ENCODE data around the gene MKLN1.

MKLN1 gene

GRCh38 chr7:131372554-131372953 is 44.9 kb downstream of the MKLN1 start:
- Histone ChIP-seq H3K4me3 (ENCODE audit: low read depth, low read length, poor library complexity, severe bottlenecking) (no peak overlapping the region), H3K9me2 (ENCODE audit: low read depth, low read length) (no peaks in the 10 kb centered on the region; the same call in 1 of the 2 replicates), H3K9ac (ENCODE audit: low read length) (no peak overlapping the region), H3K4me1 (ENCODE audit: insufficient read depth, low read length, severe bottlenecking) (peaks cover 32% of the 10 kb centered on the region), H3K79me2 (ENCODE audit: insufficient read depth, low read length) (peaks cover 89% of the 10 kb centered on the region), H3K9me3 (ENCODE audit: low read length) (no peaks in the 10 kb centered on the region), H3F3A (ENCODE audit: insufficient read depth, low read length) (no peaks in the 10 kb centered on the region), H3K27me3 (ENCODE audit: insufficient read depth, low read length) (no peaks in the 10 kb centered on the region), H3K36me3 (ENCODE audit: insufficient read depth, low read length) (peaks cover 8% of the 10 kb centered on the region), H3K27ac (ENCODE audit: low read depth, low read length, poor library complexity, severe bottlenecking) (no peak overlapping the region), H4K20me1 (ENCODE audit: insufficient read depth, low read length) (no peaks in the 10 kb centered on the region), H3K4me2 (ENCODE audit: low read length) (no peak overlapping the region), H2AFZ (ENCODE audit: low read length) (no peak overlapping the region)
- TF ChIP-seq CTCF (IDR thresholded peaks at IDR 0.05; ENCODE audit: low read length), result no peak

DNA sequence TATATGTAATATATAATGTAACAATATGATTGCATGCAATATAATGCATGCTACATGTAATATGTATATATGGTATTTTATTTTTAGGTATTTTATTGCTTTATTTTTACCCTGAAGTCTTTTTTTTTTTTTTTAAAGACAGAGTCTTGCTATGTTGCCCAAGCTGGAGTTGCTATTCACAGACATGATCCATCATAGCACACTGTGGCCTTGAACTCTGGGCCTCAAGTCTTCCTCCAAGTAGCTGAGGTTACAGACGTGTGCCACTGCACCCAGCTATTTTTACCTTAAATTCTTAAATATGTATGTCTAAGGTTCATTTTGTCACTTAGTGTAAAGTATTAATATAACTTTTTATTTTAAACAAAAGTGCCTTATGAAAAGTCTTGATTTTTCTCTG is 47.1 kb downstream of the MKLN1 start:
- Histone ChIP-seq H3K79me2 (ENCODE audit: insufficient read depth, low read length) (peaks cover 69% of the 10 kb centered on the region), H4K20me1 (ENCODE audit: insufficient read depth, low read length) (no peaks in the 10 kb centered on the region)

DNA sequence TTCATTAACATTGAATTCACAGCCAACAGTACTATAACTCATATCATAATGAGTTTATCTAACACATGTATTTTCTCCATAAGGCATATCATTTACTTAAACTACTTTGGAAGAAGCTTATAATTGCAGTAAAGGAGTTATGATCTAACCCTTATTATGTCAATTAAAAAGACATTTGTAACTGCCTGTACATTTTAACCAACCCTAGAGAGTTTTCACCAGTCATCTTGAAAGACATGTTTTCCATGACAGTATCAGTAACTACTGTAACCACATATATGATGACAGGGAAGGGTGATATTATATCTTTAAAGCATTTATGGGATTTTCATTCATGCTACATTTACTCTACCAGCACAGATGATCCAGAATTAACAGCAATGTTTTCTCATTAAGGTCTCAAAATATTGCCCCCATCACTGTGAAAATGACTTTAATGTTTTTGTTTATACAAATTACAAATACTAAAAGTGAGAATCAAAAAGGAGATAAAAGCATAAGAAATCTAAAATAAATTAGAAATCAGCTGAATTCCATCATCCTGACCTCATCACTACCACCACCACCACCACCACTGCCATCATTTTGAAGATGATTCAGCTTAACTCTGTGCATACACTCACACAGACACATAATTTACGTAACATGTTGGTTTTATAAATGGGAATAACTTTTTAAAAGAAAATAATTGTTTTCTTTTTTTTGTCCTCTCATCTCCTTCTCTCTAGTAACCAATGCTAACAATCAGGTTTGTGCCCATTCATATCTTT is 53.6 kb downstream of the MKLN1 start:
- TF ChIP-seq EZH2 (IDR thresholded peaks at IDR 0.05; ENCODE audit: borderline replicate concordance, low read length), result no peak
- TF ChIP-seq CTCF (IDR thresholded peaks at IDR 0.05; ENCODE audit: low read length), result no peak
- Histone ChIP-seq H3K4me3 (ENCODE audit: low read depth, low read length, poor library complexity, severe bottlenecking) (no peak overlapping the region), H3K9me3 (ENCODE audit: low read length) (no peaks in the 10 kb centered on the region), H4K20me1 (ENCODE audit: insufficient read depth, low read length) (no peaks in the 10 kb centered on the region), H3F3A (ENCODE audit: insufficient read depth, low read length) (no peaks in the 10 kb centered on the region), H3K9ac (ENCODE audit: low read length) (no peak overlapping the region), H3K27me3 (ENCODE audit: insufficient read depth, low read length) (no peaks in the 10 kb centered on the region), H3K4me2 (ENCODE audit: low read length) (no peak overlapping the region), H3K79me2 (ENCODE audit: insufficient read depth, low read length) (peaks cover 36% of the 10 kb centered on the region), H3K4me1 (ENCODE audit: insufficient read depth, low read length, severe bottlenecking) (peaks cover 5% of the 10 kb centered on the region), H3K27ac (ENCODE audit: low read depth, low read length, poor library complexity, severe bottlenecking) (no peak overlapping the region), H3K36me3 (ENCODE audit: insufficient read depth, low read length) (peaks cover 53% of the 10 kb centered on the region), H2AFZ (ENCODE audit: low read length) (no peak overlapping the region), H3K9me2 (ENCODE audit: low read depth, low read length) (no peaks in the 10 kb centered on the region; the same call in 1 of the 2 replicates)

More for the DNA sequence above, 47.1 kb downstream of the MKLN1 start:
- no peak overlapping the region for H3K4me3 ChIP-seq (ENCODE audit: low read depth, low read length, poor library complexity, severe bottlenecking)
- TF ChIP-seq CTCF (IDR thresholded peaks at IDR 0.05; ENCODE audit: low read length) (no peak), EZH2 (IDR thresholded peaks at IDR 0.05; ENCODE audit: borderline replicate concordance, low read length) (no peak)
- H3K27ac ChIP-seq (ENCODE audit: low read depth, low read length, poor library complexity, severe bottlenecking), result no peak overlapping the region
- H3K27me3 ChIP-seq (ENCODE audit: insufficient read depth, low read length), result no peaks in the 10 kb centered on the region
- no peak overlapping the region for H3K4me2 ChIP-seq (ENCODE audit: low read length)
- peaks cover 26% of the 10 kb centered on the region for H3K4me1 ChIP-seq (ENCODE audit: insufficient read depth, low read length, severe bottlenecking)
- H3K9ac ChIP-seq (ENCODE audit: low read length), result no peak overlapping the region
- peaks cover 25% of the 10 kb centered on the region for H3K36me3 ChIP-seq (ENCODE audit: insufficient read depth, low read length)
- H3K9me3 ChIP-seq (ENCODE audit: low read length), result no peaks in the 10 kb centered on the region
- no peak overlapping the region for H2AFZ ChIP-seq (ENCODE audit: low read length)
- H3F3A ChIP-seq (ENCODE audit: insufficient read depth, low read length), result no peaks in the 10 kb centered on the region
- H3K9me2 ChIP-seq (ENCODE audit: low read depth, low read length), result no peaks in the 10 kb centered on the region; the same call in 1 of the 2 replicates

Measured in OCI-LY1 (cell line).